SU-DHL-6 (cell line): ENCODE results near the gene CCDC88C.

Experiments
- H2AFZ ChIP-seq: fragments of 200-600 bp; sonication (generic); 2 replicates; pipeline ENCODE4 v1.6.1; 2014; ENCODE audit warnings: low read depth, mild to moderate bottlenecking, moderate library complexity, mixed read lengths, antibody characterized with exemption, low read length; ENCODE audit not compliant: severe bottlenecking
- H3F3A ChIP-seq: fragments of 200-600 bp; shearing (Covaris generic); 2 replicates; pipeline ENCODE4 v1.6.0; 2016; ENCODE audit warnings: antibody characterized with exemption, mild to moderate bottlenecking; ENCODE audit not compliant: insufficient read depth
- H3K27ac ChIP-seq: fragments of 200-600 bp; sonication (generic); 2 replicates; pipeline ENCODE4 v1.5.1; 2016; ENCODE audit warnings: low read depth, mild to moderate bottlenecking, low read length, moderate library complexity, mixed read lengths
- H3K27me3 ChIP-seq: fragments of 200-600 bp; sonication (generic), shearing (Covaris generic); 2 replicates; pipeline ENCODE4 v1.6.0; 2014; ENCODE audit warnings: mild to moderate bottlenecking, low read length
- H3K36me3 ChIP-seq: fragments of 200-600 bp; sonication (generic); 2 replicates; pipeline ENCODE4 v1.6.1; 2014; ENCODE audit warnings: mild to moderate bottlenecking, low read length, mixed read lengths
- H3K4me2 ChIP-seq: fragments of 300-600, 200-600 bp; shearing (Covaris generic), sonication (generic); 2 replicates; pipeline ENCODE4 v1.6.0; 2014; ENCODE audit warnings: low read length, low read depth, mild to moderate bottlenecking; ENCODE audit not compliant: poor library complexity, severe bottlenecking
- H3K4me3 ChIP-seq: fragments of 200-600 bp; sonication (generic); 2 replicates; pipeline ENCODE4 v1.5.1; 2014; ENCODE audit warnings: antibody characterized with exemption, low read length, mild to moderate bottlenecking, mixed read lengths; ENCODE audit not compliant: insufficient read depth, poor library complexity, severe bottlenecking
- H3K79me2 ChIP-seq: fragments of 200-600 bp; sonication (generic); 2 replicates; pipeline ENCODE4 v1.6.1; 2014; ENCODE audit warnings: mild to moderate bottlenecking, low read length, moderate library complexity; ENCODE audit not compliant: insufficient read depth
- H3K9ac ChIP-seq: fragments of 200-600 bp; sonication (generic); 2 replicates; pipeline ENCODE4 v1.7.0; 2014; ENCODE audit warnings: mild to moderate bottlenecking, low read length
- H3K9me2 ChIP-seq: fragments of 200-600 bp; sonication (generic); replicated peaks from 2 replicates; pipeline ENCODE4 v1.6.1; 2014; ENCODE audit warnings: low read length; ENCODE audit not compliant: insufficient read depth
- H3K9me3 ChIP-seq: fragments of 200-600 bp; sonication (generic); 2 replicates; pipeline ENCODE4 v1.6.1; 2014; ENCODE audit warnings: low read length, mixed read lengths; ENCODE audit not compliant: insufficient read depth
- H4K20me1 ChIP-seq: fragments of 200-600 bp; sonication (generic); 2 replicates; pipeline ENCODE4 v1.6.1; 2014; ENCODE audit warnings: low read depth, mild to moderate bottlenecking, antibody characterized with exemption, low read length, moderate library complexity, mixed read lengths
- EZH2phosphoT487 ChIP-seq: fragments of 200-600 bp; sonication (generic), shearing (Covaris generic); conservative IDR thresholded peaks from 2 replicates; pipeline ENCODE4 v1.6.1; 2018; ENCODE audit warnings: mild to moderate bottlenecking, antibody characterized with exemption, low read length, moderate library complexity, mixed read lengths
- TF ChIP-seq, protein P1 (sequence below): fragments of 200-600 bp; sonication (generic); IDR thresholded peaks from one replicate; pipeline ENCODE4 v1.5.1; 2017; ENCODE audit warnings: antibody characterized with exemption, mild to moderate bottlenecking, low read length, moderate library complexity; ENCODE audit not compliant: insufficient read depth, poor library complexity, severe bottlenecking

CCDC88C gene

DNA sequence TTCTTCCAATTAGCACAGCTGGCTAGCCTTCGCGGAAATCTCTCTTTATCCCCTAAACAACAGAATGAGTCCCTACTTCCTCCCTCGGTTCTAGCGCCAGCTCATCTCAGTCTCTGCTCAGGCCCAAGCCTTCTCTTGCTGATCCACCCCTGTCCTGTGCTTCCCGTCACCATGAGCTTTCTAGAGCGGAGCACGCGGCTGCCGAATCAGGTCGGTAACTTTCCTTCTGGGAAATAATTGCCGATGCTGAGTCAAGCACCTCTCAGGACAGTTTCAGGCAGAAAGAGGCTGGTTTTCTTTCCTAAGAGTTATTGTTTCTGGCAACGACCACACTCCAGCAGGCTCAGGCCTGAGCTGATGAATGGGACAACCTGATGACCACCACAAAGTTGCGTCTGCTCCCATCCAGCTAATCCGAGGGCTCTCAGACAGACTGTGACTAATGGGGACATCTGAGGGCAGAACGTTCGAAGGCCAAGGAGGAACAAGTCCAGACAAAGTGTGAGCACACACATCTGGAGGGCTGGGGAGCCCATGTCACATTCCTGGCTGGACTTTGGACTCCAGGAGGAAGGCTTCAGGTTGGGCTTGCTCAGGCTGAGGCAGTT is 159.5 kb downstream of the CCDC88C start:
- Histone ChIP-seq H3K79me2 (no peaks in the 10 kb centered on the region), H3K9me2 (no peaks in the 10 kb centered on the region), H3K27ac (no peak overlapping the region), H3K4me3 (no peak overlapping the region), H4K20me1 (no peaks in the 10 kb centered on the region), H3K9ac (no peak overlapping the region), H3K9me3 (no peaks in the 10 kb centered on the region), H3K36me3 (no peaks in the 10 kb centered on the region), H3K4me2 (no peak overlapping the region), H3K27me3 (no peaks in the 10 kb centered on the region), H3F3A (no peaks in the 10 kb centered on the region), H2AFZ (no peak overlapping the region)
- TF ChIP-seq, protein P1, sequence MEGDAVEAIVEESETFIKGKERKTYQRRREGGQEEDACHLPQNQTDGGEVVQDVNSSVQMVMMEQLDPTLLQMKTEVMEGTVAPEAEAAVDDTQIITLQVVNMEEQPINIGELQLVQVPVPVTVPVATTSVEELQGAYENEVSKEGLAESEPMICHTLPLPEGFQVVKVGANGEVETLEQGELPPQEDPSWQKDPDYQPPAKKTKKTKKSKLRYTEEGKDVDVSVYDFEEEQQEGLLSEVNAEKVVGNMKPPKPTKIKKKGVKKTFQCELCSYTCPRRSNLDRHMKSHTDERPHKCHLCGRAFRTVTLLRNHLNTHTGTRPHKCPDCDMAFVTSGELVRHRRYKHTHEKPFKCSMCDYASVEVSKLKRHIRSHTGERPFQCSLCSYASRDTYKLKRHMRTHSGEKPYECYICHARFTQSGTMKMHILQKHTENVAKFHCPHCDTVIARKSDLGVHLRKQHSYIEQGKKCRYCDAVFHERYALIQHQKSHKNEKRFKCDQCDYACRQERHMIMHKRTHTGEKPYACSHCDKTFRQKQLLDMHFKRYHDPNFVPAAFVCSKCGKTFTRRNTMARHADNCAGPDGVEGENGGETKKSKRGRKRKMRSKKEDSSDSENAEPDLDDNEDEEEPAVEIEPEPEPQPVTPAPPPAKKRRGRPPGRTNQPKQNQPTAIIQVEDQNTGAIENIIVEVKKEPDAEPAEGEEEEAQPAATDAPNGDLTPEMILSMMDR = no peak
- no peak for TF ChIP-seq EZH2phosphoT487

DNA sequence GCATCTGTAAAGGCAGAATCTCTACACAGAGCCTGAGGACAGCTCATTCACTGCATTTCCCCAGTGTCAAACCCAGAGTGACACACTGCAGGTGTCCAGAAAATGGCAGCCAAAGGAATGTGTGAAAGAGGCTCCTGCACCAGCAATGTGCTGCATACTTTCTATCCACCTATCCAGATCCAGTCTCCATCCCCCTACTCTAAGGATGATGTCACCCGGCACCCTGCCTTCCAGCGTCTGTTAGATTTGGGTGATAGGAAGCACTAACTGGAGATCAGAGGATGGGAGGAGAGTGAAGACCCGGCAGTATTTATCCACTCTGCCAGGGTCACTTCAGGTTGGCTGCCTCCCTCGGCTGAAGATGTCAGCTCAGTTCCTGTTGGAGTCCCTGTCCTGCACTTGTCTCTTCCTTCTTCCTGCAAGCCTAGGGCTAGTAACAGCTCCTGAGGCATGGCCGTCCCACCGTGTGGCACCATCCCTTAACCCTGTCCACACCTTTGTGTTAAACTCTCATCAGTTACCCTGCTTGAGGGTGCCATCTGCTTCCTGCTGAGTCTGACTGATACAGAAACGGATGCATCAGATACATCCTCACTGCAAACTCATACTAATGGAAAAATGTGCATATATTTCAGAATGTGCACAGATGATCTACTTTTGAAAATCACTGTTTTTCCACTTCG is 160.2 kb downstream of the CCDC88C start:
- no peaks in the 10 kb centered on the region for H3K9me3 ChIP-seq
- no peaks in the 10 kb centered on the region for H3K27me3 ChIP-seq
- no peaks in the 10 kb centered on the region for H3K9me2 ChIP-seq
- H3K9ac ChIP-seq = no peak overlapping the region
- H3K36me3 ChIP-seq = no peaks in the 10 kb centered on the region
- no peak overlapping the region for H3K27ac ChIP-seq
- H2AFZ ChIP-seq = no peak overlapping the region
- TF ChIP-seq, protein P1 = no peak
- TF ChIP-seq EZH2phosphoT487 = no peak
- no peak overlapping the region for H3K4me2 ChIP-seq
- no peaks in the 10 kb centered on the region for H4K20me1 ChIP-seq
- no peaks in the 10 kb centered on the region for H3K79me2 ChIP-seq
- H3F3A ChIP-seq = no peaks in the 10 kb centered on the region
- no peak overlapping the region for H3K4me3 ChIP-seq

DNA sequence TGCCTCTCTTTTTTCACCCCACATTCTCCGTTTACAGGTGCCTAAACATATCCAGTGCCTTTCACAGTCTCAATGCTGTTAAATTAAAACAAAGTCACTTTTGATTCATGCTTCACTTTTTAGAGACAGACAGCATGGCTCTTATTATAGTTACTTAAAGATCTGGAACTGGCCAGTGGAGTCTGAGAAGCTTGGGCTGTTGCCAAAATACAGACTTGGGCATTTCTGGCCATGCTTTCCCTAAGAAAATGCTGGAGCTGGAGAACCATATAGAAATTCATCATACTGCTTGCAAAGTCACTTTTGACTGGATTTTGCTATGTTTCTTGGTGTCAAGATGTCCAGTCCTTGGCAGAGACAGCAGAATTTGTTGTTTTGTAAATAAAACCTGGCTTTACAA is 161.0 kb downstream of the CCDC88C start:
- Histone ChIP-seq H3K36me3 (no peaks in the 10 kb centered on the region), H3K9me3 (no peaks in the 10 kb centered on the region), H2AFZ (no peak overlapping the region), H3K9ac (no peak overlapping the region), H3F3A (no peaks in the 10 kb centered on the region), H3K27me3 (no peaks in the 10 kb centered on the region), H3K4me2 (no peak overlapping the region), H3K4me3 (no peak overlapping the region), H4K20me1 (no peaks in the 10 kb centered on the region), H3K27ac (no peak overlapping the region), H3K79me2 (no peaks in the 10 kb centered on the region), H3K9me2 (no peaks in the 10 kb centered on the region)
- no peak for TF ChIP-seq EZH2phosphoT487
- TF ChIP-seq, protein P1 = no peak
